NOMO-1 (cell line): ENCODE measurements around the gene GRIN2D.
"Not testable (repeated sequence)": the region's sequence is repeated elsewhere in the genome, so short reads cannot be mapped to it uniquely, and the experiment has no call there.

Experiments
- DNase-seq, 2 experiments: peaks; one replicate each; lab custom pipeline; 2025; ENCODE audit not compliant: unreplicated experiment in 2 of 2; lab: John Stamatoyannopoulos, UW

Gene GRIN2D

DNA sequence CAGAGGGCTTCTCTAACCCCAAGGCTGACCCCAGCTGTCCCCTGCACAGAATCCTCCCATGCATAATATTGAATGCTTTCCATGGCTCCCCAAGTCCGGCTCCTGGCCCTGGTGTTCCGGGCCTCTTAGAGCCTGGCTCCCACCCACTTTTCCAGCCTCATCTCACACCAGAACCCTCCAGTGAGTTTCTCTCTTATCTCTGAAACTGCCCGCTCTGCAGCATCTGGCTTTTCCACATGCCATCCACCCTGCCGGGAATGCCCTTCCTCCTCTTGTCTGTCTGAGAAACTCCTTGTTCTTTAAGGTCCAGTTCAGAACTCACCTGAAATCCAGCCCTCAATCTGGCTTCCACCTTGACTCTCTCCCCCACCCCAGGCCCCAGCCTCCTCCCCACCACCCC lies 22.5 kb upstream of the GRIN2D start:
- DNase-seq = no peak

DNA sequence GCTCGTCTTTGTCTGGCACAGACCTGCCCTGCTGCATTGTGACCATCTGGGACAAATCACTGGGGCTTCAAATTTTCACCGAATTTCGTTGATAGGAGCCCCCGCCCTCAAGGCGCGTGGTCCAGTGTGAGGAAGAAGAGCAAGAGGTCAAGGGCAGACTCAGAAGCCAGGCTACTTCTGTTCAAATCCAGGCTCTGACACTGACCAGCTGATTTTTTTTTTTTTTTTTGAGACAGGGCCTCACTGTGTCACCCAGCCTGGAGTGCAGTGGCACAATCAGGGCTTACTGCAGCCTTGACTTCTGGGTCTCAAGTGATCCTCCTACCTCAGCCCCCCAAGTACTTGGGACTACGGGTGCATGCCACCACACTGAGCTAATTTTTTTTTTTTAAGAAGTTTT lies 22.1 kb upstream of the GRIN2D start:
- no peak for DNase-seq

DNA sequence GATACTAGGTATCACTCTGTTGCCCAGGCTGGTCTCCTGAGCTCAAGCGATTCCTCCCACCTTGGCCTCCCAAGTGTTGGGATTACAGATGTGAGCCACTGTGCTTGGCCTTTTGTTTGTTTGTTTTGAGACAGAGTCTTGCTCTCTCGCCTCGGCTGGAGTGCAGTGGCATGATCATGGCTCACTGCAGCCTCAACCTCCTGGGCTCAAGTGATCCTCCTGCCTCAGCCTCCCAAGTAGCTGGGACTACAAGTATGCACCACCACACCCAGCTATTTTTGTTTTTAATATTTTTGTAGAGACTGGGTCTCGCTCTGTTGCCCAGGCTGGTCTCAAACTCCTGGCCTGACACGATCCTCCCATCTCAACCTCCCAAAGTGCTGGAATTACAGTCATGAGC lies 21.7 kb upstream of the GRIN2D start:
- DNase-seq = not testable (repeated sequence)

DNA sequence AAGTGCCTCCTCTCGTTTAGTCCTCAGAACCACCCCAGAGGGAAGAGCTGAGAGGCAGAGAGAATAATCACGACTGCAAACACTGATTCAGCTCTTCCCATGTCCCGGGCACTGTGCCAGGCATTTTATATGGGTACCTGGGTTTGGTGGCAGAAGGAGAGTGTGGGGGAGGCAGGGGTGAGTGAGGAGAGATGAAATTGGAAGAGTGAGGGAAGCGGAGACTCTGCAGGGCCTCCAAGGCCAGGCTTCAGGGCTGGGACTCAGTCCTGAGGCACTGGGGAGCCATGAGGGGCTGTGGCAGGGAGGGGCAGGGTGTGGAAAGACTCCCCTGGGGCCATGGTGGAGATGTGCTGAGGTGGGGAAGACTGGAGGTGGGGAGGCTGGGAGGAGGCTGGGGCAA lies 20.6 kb upstream of the GRIN2D start:
- no peak for DNase-seq

DNA sequence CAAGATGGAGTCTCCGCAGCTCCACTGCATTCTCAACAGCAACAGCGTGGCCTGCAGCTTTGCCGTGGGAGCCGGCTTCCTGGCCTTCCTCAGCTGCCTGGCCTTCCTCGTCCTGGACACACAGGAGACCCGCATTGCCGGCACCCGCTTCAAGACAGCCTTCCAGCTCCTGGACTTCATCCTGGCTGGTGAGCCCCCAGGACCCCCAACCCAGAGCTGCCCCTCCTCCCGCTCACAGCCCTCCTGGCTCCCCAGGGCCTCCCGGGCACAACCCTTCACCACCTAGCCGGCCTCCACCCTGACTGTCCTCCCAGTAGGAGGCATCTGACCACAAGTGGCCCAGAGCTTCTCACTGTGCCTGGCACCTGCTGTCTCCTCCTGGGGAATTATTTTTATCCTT lies 19.9 kb upstream of the GRIN2D start:
- no peak for DNase-seq

DNA sequence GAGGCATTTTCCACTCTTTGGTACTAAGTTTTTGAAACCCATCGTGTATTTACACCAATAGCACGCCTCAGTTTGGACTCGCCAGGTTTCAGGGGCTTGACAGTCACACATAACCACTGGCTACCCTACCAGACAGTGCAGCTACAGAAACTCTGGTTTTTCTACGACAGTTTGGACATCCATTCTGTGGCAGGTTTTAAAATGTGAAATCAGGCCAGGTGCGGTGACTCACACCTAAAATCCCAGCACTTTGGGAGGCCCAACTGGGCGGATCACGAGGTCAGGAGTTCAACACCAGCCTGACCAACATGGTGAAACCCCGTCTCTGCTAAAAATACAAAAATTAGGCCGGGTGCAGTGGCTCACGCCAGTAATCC lies 15.3 kb upstream of the GRIN2D start:
- no peak for DNase-seq

DNA sequence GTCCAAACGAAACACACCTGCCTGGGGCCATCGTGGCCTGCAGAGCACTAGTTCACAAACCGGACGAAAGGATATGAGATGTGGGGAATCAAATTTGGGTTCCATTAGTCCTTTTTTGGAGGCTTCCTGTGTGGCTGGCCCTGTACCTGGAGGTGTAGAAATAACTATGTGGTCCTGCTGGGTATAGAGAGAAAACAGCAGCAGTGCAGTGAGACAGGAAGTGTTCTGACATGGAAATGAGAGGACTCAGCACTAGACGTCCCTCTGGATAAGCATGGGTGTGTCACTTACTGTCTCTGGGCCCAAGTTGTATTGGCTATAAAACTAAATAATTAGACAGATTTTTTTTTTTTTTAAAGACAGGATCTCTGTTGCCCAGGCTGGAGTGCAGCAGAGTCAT lies 14.4 kb upstream of the GRIN2D start:
- DNase-seq = no peak

DNA sequence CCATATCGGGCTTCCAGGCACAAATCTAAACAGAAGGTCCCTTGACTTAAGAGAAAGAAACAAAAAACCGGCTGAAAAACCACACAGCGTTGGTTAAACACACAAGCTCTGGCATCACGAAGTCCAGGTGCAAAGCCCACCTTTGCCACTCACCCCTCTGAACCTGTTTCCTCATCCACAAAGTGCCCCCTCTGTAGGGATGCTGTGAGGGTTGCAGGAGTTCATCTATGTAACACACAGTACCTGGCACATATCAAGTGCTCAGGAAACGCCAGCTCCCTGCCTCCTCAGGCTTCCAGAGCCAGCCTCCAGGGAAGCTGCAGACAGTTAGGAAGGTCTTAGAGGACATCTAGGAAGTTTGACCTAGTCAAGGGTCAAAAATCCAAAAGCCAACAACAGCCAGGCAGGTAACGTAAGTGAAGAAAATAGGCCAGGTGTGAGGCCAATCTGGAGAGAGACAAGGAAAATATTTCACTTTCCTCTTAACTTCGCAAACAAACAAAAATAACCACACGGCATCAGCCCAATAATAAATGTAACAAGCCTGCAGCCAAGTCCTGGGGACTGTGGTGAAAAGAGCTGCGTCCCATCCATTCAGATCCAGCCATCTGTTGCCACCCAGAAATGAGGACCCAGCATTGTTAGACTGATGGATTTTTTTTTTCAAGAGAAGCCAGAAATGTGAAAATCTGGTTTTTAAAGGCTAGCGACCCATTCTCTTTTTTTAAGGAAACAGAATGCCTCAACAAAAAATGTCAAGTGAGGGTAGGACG lies 12.1 kb upstream of the GRIN2D start:
- DNase-seq = no peak

DNA sequence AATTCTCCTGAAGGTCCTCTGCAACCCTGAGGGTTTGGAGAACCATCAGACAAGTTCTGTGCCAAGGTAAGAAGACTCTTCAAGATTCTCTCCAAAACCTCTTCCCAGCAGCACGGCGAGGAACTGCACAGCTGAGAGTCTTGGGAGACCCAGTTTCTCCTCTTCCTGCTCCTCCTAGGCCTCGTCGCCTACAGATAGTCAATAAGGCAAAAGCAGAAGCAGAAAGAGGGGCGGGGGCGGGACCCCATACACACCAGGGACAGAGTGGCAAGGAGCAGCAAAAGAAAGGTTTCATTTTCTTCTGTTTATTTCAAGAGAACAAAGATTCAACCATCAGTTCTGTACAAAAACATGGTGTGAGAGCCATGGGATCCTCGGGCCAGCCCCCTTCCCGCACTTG lies 11.2 kb upstream of the GRIN2D start:
- no peak for DNase-seq

DNA sequence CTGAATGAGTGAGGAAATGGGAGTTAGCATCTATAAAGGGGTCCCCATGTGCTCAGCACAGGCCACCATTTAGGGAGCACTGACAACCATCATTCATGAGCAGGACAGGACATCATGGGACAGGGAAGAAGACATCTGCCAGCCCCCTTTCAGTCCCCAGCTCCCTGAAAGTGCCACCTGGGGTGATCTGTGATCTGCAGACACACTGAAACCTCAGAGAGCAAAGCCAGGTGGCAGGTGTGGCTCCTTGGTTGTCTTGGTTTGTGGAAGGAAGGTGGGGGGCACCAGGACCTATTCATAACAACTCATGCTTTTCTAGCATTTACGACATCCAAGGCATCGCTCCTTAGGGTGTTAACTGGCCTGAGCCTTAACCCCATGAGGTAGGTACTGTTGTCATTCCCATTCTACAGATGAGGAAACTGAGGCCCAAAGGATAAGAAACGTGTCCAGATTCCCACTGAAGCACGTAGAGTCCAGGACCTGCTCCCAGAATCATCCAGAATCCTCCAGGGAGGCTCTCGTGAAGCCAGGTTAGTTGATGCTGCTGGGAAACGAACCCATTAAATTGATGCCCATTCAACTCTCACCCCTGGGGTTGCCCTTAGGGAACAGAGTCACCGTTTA lies 7.9 kb upstream of the GRIN2D start:
- DNase-seq = no peak

DNA sequence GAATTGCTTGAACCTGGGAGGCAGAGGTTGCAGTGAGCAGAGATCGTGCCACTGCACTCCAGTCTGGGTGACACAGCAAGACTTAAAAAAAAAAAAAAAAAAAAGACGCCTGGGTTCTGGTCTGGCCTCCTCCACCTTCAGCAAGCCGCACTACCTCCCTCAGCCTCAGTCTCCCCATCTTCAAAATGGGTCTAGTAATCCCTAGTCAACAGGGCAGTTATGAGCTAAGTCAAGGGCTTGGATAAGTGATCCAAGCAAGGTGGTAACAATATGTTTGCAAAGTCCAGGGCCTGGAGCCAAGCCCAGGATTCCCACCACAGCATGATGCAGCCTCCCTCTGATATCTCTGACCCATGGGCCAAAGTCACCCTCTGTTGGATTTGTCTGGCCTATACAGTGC lies 6.5 kb upstream of the GRIN2D start:
- DNase-seq = no peak

DNA sequence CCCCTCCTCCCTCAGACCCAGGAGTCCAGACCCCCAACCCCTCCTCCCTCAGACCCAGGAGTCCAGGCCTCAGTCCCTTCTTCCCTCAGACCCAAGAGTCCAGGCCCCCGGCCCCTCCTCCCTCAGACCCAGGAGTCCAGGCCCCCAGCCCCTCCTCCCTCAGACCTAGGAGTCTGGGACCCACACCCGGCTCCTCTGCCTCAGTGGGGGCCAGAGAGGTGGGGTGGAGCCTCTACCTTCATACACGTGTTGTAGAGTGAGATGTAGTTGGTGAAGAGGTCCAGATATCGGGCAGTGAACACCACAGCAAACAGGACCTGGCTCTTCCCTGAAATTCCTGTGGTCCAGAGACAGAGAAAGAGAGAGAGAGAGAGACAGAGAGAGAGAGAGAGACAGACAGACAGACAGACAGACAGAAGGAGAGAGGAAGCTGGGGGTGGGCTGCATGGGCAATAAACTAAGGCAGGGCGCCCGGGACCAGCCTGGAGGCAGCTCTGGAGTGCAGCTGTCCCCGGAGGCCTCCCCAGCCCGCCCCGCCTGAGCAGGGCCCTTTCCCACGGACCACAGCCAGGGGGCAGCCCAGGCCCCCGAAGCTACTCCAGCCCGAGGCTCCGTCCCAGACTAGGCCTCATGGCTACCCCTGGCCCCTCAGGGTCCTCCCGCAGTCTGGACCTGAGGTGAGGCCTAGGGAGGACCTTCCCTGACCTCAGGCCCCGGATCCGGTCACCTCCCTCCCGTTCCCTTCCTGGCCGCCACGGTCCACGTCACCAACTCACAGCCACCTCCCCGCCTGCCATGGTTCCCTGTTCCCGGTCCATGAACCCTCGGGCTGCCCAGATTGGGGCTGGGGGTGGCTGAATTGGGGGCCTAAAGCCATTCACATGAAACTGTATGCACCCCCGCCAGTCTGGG lies 3.0 kb upstream of the GRIN2D start:
- peak; percentile 46 to 54 for DNase-seq

DNA sequence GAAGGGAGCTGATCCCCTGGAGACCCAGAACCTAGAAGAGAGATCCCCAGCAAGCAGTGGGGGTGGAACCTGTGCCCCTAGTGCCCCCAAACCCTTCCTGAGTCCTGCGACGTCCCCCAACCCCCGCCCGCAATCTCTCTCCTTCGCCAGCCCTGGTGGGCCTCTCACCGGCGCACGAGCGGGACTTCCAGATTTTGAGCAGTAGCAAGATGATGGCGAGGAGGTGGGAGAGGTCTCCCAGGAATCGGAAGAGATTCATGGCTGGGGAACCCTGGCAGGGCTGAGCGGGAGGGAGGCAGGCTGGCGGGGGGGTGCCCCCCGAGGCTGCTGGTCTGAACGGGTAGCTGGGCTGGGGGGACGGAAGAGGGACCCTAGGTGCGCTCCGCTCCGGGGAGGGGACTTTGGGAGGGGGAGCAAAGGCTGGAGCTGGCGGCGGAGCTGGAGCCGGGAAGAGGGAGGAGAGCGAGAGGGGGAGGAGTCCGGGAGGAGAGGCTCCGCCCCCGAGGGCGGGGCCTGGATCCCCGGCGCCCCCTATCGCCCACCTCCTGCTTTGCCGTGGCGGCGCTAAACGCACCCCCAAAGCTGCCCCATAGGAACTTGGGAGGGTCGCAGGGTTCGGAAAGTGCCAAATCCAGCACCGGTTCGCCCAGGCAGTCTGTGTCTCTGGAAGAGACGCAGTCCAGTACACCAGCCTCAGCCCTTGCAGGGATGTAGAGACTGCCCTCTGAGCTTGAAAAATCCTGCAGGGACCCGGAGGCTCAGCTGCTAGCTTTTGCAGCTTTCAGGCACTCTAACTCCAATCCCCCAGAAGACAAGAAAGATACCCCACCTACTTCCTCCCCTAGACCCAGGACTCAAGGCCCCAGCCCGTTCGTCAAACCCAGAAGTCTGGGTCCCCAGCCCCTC lies 2.1 kb upstream of the GRIN2D start, which contains the start of gene KDELR1:
TSS of gene KDELR1 (minus strand) at position 452 of the 906 bp plus-strand sequence. CDS start at position 259, 193 bp downstream.
- DNase-seq = peak; percentile 35 to 52

DNA sequence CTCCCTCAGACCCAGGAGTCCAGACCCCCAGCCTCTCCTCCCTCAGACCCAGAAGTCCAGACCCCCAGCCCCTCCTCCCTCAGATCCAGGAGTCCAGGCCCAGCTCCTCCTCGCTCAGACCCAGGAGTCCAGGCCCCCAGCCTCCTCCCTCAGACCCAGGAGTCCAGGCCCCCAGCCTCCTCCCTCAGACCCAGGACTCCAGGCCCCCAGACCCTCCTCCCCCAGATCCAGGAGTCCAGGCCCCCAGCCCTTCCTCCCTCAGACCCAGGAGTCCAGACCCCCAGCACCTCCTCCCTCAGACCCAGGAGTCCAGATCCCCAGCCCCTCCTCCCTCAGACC lies 1.5 kb upstream of the GRIN2D start:
- DNase-seq = not testable (repeated sequence)

DNA sequence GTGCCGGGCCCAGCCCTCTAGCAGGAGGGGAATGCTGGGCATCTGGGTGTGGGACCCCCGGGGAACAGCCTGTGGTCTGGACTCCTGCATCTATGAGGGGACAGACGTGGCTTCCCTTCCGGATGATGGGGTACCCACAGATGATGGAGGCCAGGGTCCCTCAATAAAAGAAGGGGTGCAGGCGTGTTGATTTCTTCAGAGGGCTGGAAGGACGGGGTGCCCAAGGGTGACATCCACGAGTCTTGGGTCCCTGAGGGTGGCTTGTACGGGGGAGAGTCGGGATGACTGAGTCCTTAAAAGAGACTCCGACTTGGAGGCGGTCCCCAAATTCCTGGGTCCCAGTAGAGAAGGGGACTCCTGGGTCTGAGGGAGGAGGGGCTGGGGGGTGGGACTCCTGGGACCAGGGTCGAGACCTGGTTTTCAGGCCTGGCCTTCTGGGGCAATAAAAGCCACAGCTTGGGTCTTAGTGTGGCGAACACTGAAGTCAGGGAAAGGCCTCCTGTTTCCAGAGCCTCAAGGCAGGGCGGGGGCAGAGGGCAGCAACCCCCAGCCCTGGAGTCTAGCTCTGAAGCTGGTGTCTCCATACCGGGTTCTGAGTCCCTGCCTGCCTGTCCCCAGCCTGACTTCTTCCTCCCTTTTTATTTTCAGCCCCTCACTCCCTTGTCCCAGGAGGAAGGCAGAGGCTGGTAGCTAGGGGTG lies 459 bp upstream of the GRIN2D start:
- DNase-seq = no peak

DNA sequence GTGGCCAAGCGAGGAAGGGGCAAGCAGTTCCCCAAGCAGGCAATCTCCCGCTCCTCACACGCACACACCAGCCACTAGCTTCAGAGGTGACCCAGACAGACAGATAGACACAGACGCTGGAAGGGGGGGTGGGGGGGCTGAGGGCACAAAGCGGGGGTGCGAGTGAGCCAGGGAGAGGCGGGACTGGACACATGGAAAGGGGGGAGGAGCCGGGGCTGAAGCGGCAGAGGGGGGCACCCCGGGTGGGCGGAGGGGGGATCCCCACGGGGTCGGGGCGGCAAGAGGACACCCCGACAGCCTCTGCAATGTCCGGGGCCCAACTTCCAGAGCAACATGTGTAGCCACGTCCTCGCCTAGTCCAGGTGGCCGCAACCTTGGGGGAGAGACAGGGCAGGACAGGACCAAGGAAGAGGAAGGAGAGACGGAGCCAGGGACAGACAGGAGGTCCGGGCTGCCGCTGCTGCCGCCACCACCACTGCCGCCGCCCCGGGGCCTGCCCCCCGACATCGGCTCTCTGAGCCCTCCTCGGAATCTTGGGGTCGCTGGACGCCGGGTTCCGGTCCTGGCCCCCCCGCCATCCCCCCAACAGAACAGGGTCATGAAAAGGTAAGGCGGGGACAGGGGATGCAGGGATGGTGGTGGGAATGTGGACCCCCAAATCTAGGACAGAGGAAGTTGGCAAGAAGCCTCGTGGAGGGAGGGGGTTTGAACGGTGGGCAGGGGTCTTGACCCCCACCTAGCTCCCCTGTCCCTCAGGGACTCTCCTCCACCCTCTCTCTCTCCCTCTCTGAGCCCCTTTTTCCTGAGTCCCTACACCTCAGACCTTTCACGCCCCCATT lies 1.1 kb downstream of the GRIN2D start:
- DNase-seq = peak in 1 of 2 experiments; percentile 3

DNA sequence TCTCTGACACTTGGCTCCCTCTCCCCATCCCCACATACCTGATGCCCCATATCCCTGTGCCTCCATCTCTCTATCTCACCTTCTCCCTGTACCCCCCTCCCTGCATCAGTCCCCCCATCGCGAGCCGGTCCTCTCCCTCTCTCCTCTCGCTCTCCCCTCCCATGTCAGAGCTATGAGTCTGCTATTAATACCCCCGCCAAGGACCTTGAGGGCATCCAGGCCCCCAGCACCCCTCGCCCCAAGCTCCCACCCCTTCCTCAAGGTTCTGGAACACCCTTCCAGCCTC lies 1.6 kb downstream of the GRIN2D start:
- DNase-seq = no peak

DNA sequence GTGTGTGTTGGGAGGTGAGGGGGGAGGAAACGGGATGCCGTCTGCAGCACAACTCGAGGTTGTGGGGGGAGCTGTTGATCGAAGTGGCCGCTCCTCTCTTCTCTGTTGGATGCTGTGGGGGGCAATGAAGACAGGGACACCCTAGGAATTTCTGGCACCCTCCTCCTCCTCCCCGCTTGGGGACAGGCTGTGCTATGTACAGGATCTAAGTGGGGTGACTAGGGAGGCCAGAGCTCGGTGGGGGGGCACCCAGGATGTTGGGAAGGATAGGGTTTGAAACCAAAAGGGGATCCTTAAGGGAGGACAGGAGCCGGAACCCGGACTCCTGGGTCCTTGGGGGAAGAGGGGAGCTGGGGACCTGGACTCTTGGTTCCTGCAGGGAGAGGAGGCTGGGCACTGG lies 2.0 kb downstream of the GRIN2D start:
- DNase-seq = no peak
